Osteoblast (primary cell): ENCODE data around the gene RBM10. TPM values are rescaled to one million over a fixed set of nuclear protein-coding genes. Genes with fewer than 3 reads are reported as not detected.

Source experiments
- DNase-seq: peaks from one replicate; pipeline ENCODE4 v3.0.0; 2011; ENCODE audit warnings: low spot score, mixed read lengths; ENCODE audit not compliant: insufficient read length; ENCODE audit errors: missing footprints
- H2AFZ ChIP-seq: 2 replicates; pipeline ENCODE4 v1.6.0; 2011; ENCODE audit warnings: mild to moderate bottlenecking, low read length
- H3K27ac ChIP-seq: 2 replicates; pipeline ENCODE4 v1.5.1; 2011; ENCODE audit warnings: mild to moderate bottlenecking, low read depth, low read length, moderate library complexity
- H3K27me3 ChIP-seq: 2 replicates; pipeline ENCODE4 v1.6.0; 2012; ENCODE audit warnings: mild to moderate bottlenecking, control low read depth, inconsistent platforms, low read length, moderate library complexity; ENCODE audit not compliant: insufficient read depth
- H3K36me3 ChIP-seq: 2 replicates; pipeline ENCODE4 v1.5.1; 2011; ENCODE audit warnings: mild to moderate bottlenecking, low read length, control low read depth, moderate library complexity; ENCODE audit not compliant: insufficient read depth
- H3K4me1 ChIP-seq: 2 replicates; pipeline ENCODE4 v1.5.1; 2011; ENCODE audit warnings: mild to moderate bottlenecking, low read length, control low read depth, moderate library complexity; ENCODE audit not compliant: insufficient read depth
- H3K4me2 ChIP-seq: 2 replicates; pipeline ENCODE4 v1.6.0; 2011; ENCODE audit warnings: mild to moderate bottlenecking, low read length; ENCODE audit not compliant: insufficient read depth
- H3K4me3 ChIP-seq: fragments of 200-600 bp; sonication (generic); 3 replicates; pipeline ENCODE4 v1.5.1; 2012; ENCODE audit warnings: mild to moderate bottlenecking, low read length, inconsistent platforms; ENCODE audit not compliant: insufficient read depth
- H3K79me2 ChIP-seq: 2 replicates; pipeline ENCODE4 v1.6.0; 2012; ENCODE audit warnings: mild to moderate bottlenecking, low read length, control low read depth, inconsistent platforms; ENCODE audit not compliant: insufficient read depth
- H3K9me3 ChIP-seq: 2 replicates; pipeline ENCODE4 v1.5.1; 2011; ENCODE audit warnings: low read depth, low read length, control low read depth
- H4K20me1 ChIP-seq: 2 replicates; pipeline ENCODE4 v1.6.0; 2012; ENCODE audit warnings: mild to moderate bottlenecking, low read length, control low read depth; ENCODE audit not compliant: insufficient read depth
- CTCF ChIP-seq: IDR thresholded peaks from 2 replicates; pipeline ENCODE4 v1.5.1; 2011; ENCODE audit warnings: mild to moderate bottlenecking, low read depth, low read length, moderate library complexity; ENCODE audit errors: extremely low read depth
- total RNA-seq: library from RNA; depleted of rRNA; stranded (reverse); fragments of >200 nt; gene quantifications from 2 replicates; pipeline ENCODE4 v1.2.3, GENCODE V29; 2012

RBM10 gene
- total RNA-seq, 1 donor: 32.9 TPM

- TF ChIP-seq CTCF: no peak
- Histone ChIP-seq H3K4me3 (no peak overlapping the region), H3K27ac (no peak overlapping the region), H3K9me3 (no peaks in the 10 kb centered on the region), H3K4me2 (no peak overlapping the region), H3K27me3 (peaks cover 6% of the 10 kb centered on the region), H4K20me1 (peaks cover 15% of the 10 kb centered on the region), H2AFZ (no peak overlapping the region), H3K36me3 (peaks cover 8% of the 10 kb centered on the region), H3K79me2 (peaks cover 86% of the 10 kb centered on the region), H3K4me1 (no peaks in the 10 kb centered on the region)
- peak; percentile 56 for DNase-seq
These were observed 13.1 kb downstream of the RBM10 start for GRCh38 chrX:47158131-47158530.

DNA sequence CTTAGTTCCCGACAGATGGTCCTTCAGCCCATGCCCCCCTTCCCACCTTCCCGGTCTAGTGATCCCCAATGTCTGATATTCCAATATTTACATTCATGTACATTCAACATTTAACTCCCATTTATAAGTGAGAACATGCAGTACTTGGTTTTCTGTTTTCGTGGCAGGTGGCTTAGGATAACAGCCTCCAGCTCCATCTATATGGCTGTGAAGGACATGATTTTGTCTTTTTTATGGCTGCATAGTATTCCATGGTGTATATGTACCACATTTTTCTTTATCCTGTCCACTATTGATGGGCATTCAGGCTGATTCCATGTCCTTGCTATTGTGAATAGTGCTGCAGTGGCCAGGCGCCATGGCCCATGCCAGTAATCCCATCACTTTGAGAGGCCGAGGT lies 13.8 kb downstream of the RBM10 start:
- H3K79me2 ChIP-seq: peaks cover 83% of the 10 kb centered on the region
- peaks cover 15% of the 10 kb centered on the region for H4K20me1 ChIP-seq
- no peak overlapping the region for H3K4me3 ChIP-seq

DNA sequence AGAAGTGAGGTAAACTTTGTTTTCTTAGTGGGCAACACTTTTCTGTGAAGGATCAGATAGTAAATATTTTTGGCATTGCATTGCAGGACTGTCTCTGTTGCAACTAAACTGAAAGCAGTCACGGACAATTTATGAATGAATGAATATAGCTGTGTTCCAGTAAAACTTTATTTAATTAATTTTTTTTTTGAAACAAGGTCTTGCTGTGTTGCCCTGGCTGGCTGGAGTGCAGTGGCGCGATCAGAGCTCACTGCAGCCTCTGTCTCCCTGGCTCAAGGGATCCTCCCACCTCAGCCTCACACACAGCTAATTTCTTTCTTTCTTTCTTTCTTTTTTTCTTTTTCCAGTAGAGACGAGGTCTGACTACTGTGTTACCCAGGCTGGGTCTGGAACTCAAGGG lies 15.8 kb downstream of the RBM10 start:
- H3K27ac ChIP-seq: no peak overlapping the region
- H3K4me3 ChIP-seq: no peak overlapping the region
- H3K36me3 ChIP-seq: peaks cover 8% of the 10 kb centered on the region
- no peak for DNase-seq
- H3K4me2 ChIP-seq: no peak overlapping the region
- H3K79me2 ChIP-seq: peaks cover 81% of the 10 kb centered on the region
- no peak overlapping the region for H2AFZ ChIP-seq
- no peaks in the 10 kb centered on the region for H3K9me3 ChIP-seq
- H3K27me3 ChIP-seq: peaks cover 6% of the 10 kb centered on the region
- H3K4me1 ChIP-seq: no peaks in the 10 kb centered on the region
- H4K20me1 ChIP-seq: peaks cover 12% of the 10 kb centered on the region
- no peak for TF ChIP-seq CTCF

More for the DNA sequence above, 13.8 kb downstream of the RBM10 start:
- peaks cover 6% of the 10 kb centered on the region for H3K27me3 ChIP-seq
- H3K36me3 ChIP-seq: peaks cover 8% of the 10 kb centered on the region
- DNase-seq: no peak
- H3K27ac ChIP-seq: no peak overlapping the region
- no peak overlapping the region for H3K4me2 ChIP-seq
- H3K9me3 ChIP-seq: no peaks in the 10 kb centered on the region
- no peak for TF ChIP-seq CTCF
- no peak overlapping the region for H2AFZ ChIP-seq
- no peaks in the 10 kb centered on the region for H3K4me1 ChIP-seq

DNA sequence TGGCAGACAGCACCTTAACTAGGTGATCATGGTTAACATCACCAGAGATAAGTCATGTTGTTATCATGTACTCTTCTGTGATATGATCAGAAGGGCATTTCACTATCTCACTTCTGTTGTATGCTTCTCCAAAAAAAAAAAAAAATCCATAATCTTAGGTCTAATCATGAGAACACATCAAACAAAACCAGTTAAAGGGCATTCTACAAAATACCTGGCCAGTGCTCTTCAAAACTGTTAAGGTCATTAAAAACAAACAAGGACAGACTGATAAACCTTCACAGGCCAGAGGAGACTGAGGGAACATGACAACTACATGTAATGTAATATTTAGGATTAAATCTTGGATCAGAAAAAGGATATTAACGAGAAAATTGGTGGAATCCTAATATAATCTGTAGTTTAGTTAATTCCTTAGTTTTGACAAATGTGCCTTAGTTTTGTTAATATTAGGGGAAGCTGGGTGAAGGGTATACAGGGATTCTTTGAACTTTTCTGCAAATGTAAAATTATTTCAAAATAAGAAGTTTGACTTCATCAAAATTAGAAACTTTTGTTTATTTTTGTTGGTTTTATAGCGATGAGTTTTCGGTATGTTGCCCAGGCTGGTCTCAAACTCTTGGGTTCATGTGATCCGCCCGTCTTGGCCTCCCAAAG lies 18.0 kb downstream of the RBM10 start:
- Histone ChIP-seq H3K4me1 (no peaks in the 10 kb centered on the region), H3K9me3 (no peaks in the 10 kb centered on the region), H3K27ac (no peak overlapping the region), H3K27me3 (peaks cover 6% of the 10 kb centered on the region), H3K79me2 (peaks cover 73% of the 10 kb centered on the region), H2AFZ (no peak overlapping the region), H3K4me2 (no peak overlapping the region), H3K4me3 (no peak overlapping the region), H3K36me3 (peaks cover 4% of the 10 kb centered on the region), H4K20me1 (peaks cover 13% of the 10 kb centered on the region)
- no peak for TF ChIP-seq CTCF
- no peak for DNase-seq
